H7 (cell line): Measurements from ENCODE around the gene RAD51B. TPM values are rescaled to one million over a fixed set of nuclear protein-coding genes. Genes with fewer than 3 reads are reported as not detected.

Experiments
- DNase-seq: peaks from one replicate; pipeline ENCODE4 v3.0.0; 2012
- H3K27me3 ChIP-seq: 2 replicates; pipeline ENCODE4 v1.6.0; 2011; ENCODE audit warnings: mild to moderate bottlenecking, low read length; ENCODE audit not compliant: control insufficient read depth, insufficient read depth
- H3K36me3 ChIP-seq: replicated peaks from 2 replicates; pipeline ENCODE4 v1.5.1; 2011; ENCODE audit warnings: low read length; ENCODE audit not compliant: control insufficient read depth, insufficient read depth
- H3K4me3 ChIP-seq: 2 replicates; pipeline ENCODE4 v1.5.1; 2011; ENCODE audit warnings: low read depth, mild to moderate bottlenecking, control low read depth, low read length, moderate library complexity; ENCODE audit not compliant: insufficient read depth
- total RNA-seq: library from RNA; depleted of rRNA; stranded (reverse); fragments of >200 nt; shearing (Covaris generic); gene quantifications from 2 replicates; pipeline ENCODE4 v1.2.3, GENCODE V29; 2014

The RAD51B gene
- total RNA-seq, 1 experiment from 2014 or later, result 9.6 TPM

- Histone ChIP-seq H3K4me3 (no peak overlapping the region), H3K27me3 (no peaks in the 10 kb centered on the region), H3K36me3 (no peaks in the 10 kb centered on the region)
- DNase-seq, result no peak
These were observed 767.5 kb downstream of the RAD51B start for GRCh38 chr14:68586896-68587751.

GRCh38 chr14:68587931-68588330 is 768.4 kb downstream of the RAD51B start:
- H3K36me3 ChIP-seq, result no peaks in the 10 kb centered on the region
- no peaks in the 10 kb centered on the region for H3K27me3 ChIP-seq
- H3K4me3 ChIP-seq, result no peak overlapping the region
- no peak for DNase-seq

GRCh38 chr14:68589447-68590200 is 770.0 kb downstream of the RAD51B start:
- Histone ChIP-seq H3K36me3 (no peaks in the 10 kb centered on the region), H3K4me3 (no peak overlapping the region), H3K27me3 (no peaks in the 10 kb centered on the region)
- no peak for DNase-seq

- Histone ChIP-seq H3K27me3 (no peaks in the 10 kb centered on the region), H3K4me3 (no peak overlapping the region), H3K36me3 (no peaks in the 10 kb centered on the region)
- no peak for DNase-seq
These were observed 770.6 kb downstream of the RAD51B start for GRCh38 chr14:68590201-68590522.

- Histone ChIP-seq H3K4me3 (no peak overlapping the region), H3K36me3 (no peaks in the 10 kb centered on the region), H3K27me3 (no peaks in the 10 kb centered on the region)
- DNase-seq, result no peak
These were observed 772.2 kb downstream of the RAD51B start for GRCh38 chr14:68591786-68592185.

GRCh38 chr14:68592948-68593556 is 773.5 kb downstream of the RAD51B start:
- Histone ChIP-seq H3K27me3 (no peaks in the 10 kb centered on the region), H3K4me3 (no peak overlapping the region), H3K36me3 (no peaks in the 10 kb centered on the region)
- no peak for DNase-seq

GRCh38 chr14:68593806-68594536 is 774.4 kb downstream of the RAD51B start:
- no peak for DNase-seq
- no peak overlapping the region for H3K4me3 ChIP-seq
- no peaks in the 10 kb centered on the region for H3K36me3 ChIP-seq
- H3K27me3 ChIP-seq, result no peaks in the 10 kb centered on the region

GRCh38 chr14:68594737-68595380 is 775.3 kb downstream of the RAD51B start:
- no peak overlapping the region for H3K4me3 ChIP-seq
- no peaks in the 10 kb centered on the region for H3K27me3 ChIP-seq
- H3K36me3 ChIP-seq, result no peaks in the 10 kb centered on the region
- no peak for DNase-seq

GRCh38 chr14:68596211-68596610 is 776.6 kb downstream of the RAD51B start:
- Histone ChIP-seq H3K27me3 (no peaks in the 10 kb centered on the region), H3K36me3 (no peaks in the 10 kb centered on the region), H3K4me3 (no peak overlapping the region)
- DNase-seq, result no peak

- Histone ChIP-seq H3K27me3 (no peaks in the 10 kb centered on the region), H3K4me3 (no peak overlapping the region), H3K36me3 (no peaks in the 10 kb centered on the region)
- DNase-seq, result no peak
These were observed 777.1 kb downstream of the RAD51B start for GRCh38 chr14:68596701-68597100.

- H3K4me3 ChIP-seq, result no peak overlapping the region
- no peaks in the 10 kb centered on the region for H3K27me3 ChIP-seq
- H3K36me3 ChIP-seq, result no peaks in the 10 kb centered on the region
- DNase-seq, result no peak
These were observed 778.5 kb downstream of the RAD51B start for GRCh38 chr14:68598089-68598488.

GRCh38 chr14:68598621-68599447 is 779.3 kb downstream of the RAD51B start:
- Histone ChIP-seq H3K27me3 (no peaks in the 10 kb centered on the region), H3K4me3 (no peak overlapping the region), H3K36me3 (no peaks in the 10 kb centered on the region)
- no peak for DNase-seq

- no peak for DNase-seq
These were observed 780.5 kb downstream of the RAD51B start for GRCh38 chr14:68599896-68600610.

More at GRCh38 chr14:68599896-68600610, 780.5 kb downstream of the RAD51B start:
- Histone ChIP-seq H3K4me3 (no peak overlapping the region), H3K27me3 (no peaks in the 10 kb centered on the region), H3K36me3 (no peaks in the 10 kb centered on the region)
